ENCODE results near the gene SERPINA12.

- TF ChIP-seq CTCF (conservative IDR thresholded peaks at IDR 0.05 in 1 of 2, IDR thresholded peaks at IDR 0.05 in 1 of 2; ENCODE audit: low read depth in 1 of 2, low read length in 2 of 2), result no peak
- TF ChIP-seq EZH2 (IDR thresholded peaks at IDR 0.05; ENCODE audit: low read length, missing control alignments), result no peak
Measured at GRCh38 chr14:94471045-94471444, 38.2 kb downstream of the SERPINA12 start.
